ENCODE data around the gene MRPS15.
"Not testable (repeated sequence)": the region's sequence is repeated elsewhere in the genome, so short reads cannot be mapped to it uniquely, and the experiment has no call there.

The MRPS15 gene

DNA sequence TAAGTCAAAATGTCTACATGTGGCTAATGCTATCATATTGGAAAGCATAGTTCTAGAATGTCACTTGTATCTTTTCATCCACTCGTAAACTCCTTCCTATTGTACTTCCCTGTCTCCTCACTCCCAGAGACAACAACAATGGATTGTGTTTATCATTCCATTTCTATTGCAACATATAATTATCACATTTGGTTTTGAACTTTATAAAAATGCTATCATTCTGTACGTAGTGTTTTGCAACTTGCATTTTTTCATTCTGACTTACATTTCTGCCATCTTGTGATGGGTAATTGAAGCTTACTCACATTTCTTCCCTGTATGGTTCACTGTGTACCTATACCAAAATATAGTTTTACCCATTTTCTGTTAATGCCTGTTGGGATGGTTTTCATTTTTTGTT, 33.0 kb upstream of the MRPS15 start:
- no peak overlapping the region for H3K27ac ChIP-seq (ENCODE audit: low read length)
- H3K4me3 ChIP-seq (ENCODE audit: low read depth in 1 of 2, low read length in 2 of 2), result no peak overlapping the region
- H3K36me3 ChIP-seq (ENCODE audit: control insufficient read depth in 1 of 2, insufficient read depth in 2 of 2, low read length in 2 of 2), result no peaks in the 10 kb centered on the region
- no peaks in the 10 kb centered on the region for H3K4me1 ChIP-seq (ENCODE audit: control insufficient read depth in 1 of 2, insufficient read depth in 2 of 2, low read length in 2 of 2)
- H3K9me3 ChIP-seq (ENCODE audit: control insufficient read depth in 1 of 2, low read length in 2 of 2), result no peaks in the 10 kb centered on the region
- H3K27me3 ChIP-seq (ENCODE audit: low read depth, low read length), result no peaks in the 10 kb centered on the region

DNA sequence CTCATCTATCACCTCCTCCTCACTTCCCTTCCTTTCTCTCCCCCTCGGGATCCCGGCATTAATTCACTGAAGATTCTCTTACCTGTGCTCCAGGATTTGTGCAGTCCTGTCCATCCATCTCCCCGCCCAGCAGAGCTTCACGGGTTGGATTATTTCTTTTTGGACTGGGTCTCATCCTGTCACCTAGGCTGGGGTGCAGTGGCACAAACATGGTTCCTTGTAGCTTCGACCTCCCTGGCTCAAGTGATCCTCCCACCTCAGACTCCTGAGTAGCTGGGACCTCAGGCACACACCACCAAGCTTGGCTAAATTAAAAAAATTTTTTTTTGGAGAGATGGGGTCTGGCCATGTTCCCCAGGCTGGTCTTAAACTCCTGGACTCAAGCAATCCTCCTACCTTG, 30.8 kb upstream of the MRPS15 start:
- no peaks in the 10 kb centered on the region for H3K27me3 ChIP-seq (ENCODE audit: low read depth, low read length)

DNA sequence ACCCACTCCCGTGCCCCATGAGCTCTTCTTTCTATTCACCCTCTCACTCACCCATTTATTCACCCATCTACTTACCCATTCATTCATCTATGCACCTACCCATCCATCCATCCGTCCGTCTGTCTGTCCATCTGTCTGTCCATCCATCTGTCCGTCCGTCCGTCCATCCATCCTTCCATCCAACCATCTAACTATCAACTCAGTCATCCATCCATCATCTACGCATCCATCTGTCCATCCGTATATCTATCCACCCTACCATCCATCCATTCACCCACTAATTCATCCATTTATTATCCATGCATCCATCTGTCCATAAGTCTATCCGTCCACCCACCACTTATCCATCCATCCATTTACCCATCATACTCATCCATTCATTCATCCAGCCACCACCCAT, 29.3 kb upstream of the MRPS15 start:
- Histone ChIP-seq H3K36me3 (ENCODE audit: control insufficient read depth in 1 of 2, insufficient read depth in 2 of 2, low read length in 2 of 2) (no peaks in the 10 kb centered on the region), H3K9me3 (ENCODE audit: control insufficient read depth in 1 of 2, low read length in 2 of 2) (no peaks in the 10 kb centered on the region), H3K4me3 (ENCODE audit: low read depth in 1 of 2, low read length in 2 of 2) (no peak overlapping the region), H3K27me3 (ENCODE audit: low read depth, low read length) (no peaks in the 10 kb centered on the region), H3K27ac (ENCODE audit: low read length) (no peak overlapping the region), H3K4me1 (ENCODE audit: control insufficient read depth in 1 of 2, insufficient read depth in 2 of 2, low read length in 2 of 2) (no peaks in the 10 kb centered on the region)

More for the DNA sequence above, 30.8 kb upstream of the MRPS15 start:
- Histone ChIP-seq H3K9me3 (ENCODE audit: control insufficient read depth in 1 of 2, low read length in 2 of 2) (no peaks in the 10 kb centered on the region), H3K27ac (ENCODE audit: low read length) (no peak overlapping the region), H3K4me1 (ENCODE audit: control insufficient read depth in 1 of 2, insufficient read depth in 2 of 2, low read length in 2 of 2) (no peaks in the 10 kb centered on the region), H3K36me3 (ENCODE audit: control insufficient read depth in 1 of 2, insufficient read depth in 2 of 2, low read length in 2 of 2) (no peaks in the 10 kb centered on the region), H3K4me3 (ENCODE audit: low read depth in 1 of 2, low read length in 2 of 2) (no peak overlapping the region)

DNA sequence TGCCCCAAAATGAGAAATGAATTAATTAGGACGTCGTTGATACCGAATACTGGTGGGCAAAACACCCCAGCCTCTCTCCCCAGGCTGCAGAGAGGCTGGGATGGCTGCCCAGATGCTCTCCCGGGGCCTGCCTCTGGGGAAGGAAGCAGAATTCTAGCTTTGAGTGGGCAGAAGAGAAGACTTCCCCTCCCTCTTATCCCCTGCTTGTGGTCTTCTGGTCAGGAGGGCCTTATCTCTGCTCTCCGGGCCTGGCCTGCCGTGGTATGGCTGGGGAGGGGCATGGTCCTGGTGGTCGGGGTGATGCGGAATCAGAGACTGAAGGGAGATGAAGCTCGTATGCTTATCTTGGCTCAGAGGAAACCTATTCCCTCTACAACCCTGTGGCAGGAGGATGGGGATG, 28.3 kb upstream of the MRPS15 start:
- no peaks in the 10 kb centered on the region for H3K36me3 ChIP-seq (ENCODE audit: control insufficient read depth in 1 of 2, insufficient read depth in 2 of 2, low read length in 2 of 2)

DNA sequence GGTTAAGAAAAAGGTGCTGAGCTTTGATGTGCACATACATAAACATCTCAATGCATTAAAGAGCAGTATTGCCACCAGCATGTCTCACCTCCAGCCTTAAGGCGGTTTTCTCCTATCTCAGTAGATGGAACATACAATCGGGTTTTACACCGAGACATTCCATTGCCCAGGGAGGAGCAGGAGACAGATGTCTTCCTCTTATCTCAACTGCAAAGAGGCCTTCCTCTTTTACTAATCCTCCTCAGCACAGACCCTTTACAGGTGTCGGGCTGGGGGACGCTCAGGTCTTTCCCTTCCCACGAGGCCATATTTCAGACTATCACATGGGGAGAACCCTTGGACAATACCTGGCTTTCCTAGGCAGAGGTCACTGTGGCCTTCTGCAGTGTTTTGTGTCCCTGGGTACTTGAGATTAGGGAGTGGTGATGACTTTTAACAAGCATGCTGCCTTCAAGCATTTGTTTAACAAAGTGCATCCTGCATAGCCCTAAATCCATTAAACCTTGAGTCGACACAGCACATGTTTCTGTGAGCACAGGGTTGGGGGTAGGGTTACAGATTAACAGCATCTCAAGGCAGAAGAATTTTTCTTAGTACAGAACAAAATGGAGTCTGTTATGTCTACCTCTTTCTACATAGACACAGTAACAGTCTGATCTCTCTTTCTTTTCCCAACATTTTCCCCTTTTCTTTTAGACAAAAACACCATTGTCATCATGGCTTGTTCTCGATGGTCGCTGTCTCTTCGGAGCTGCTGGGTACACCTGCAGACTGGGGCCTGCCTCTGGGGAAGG, 25.3 kb upstream of the MRPS15 start:
- not testable (repeated sequence) for H3K4me3 ChIP-seq (ENCODE audit: low read depth in 1 of 2, low read length in 2 of 2); H3K27me3 ChIP-seq (ENCODE audit: low read depth, low read length); H3K27ac ChIP-seq (ENCODE audit: low read length); H3K9me3 ChIP-seq (ENCODE audit: control insufficient read depth in 1 of 2, low read length in 2 of 2); H3K4me1 ChIP-seq (ENCODE audit: control insufficient read depth in 1 of 2, insufficient read depth in 2 of 2, low read length in 2 of 2); H3K36me3 ChIP-seq (ENCODE audit: control insufficient read depth in 1 of 2, insufficient read depth in 2 of 2, low read length in 2 of 2)

More for the DNA sequence above, 28.3 kb upstream of the MRPS15 start:
- Histone ChIP-seq H3K4me1 (ENCODE audit: control insufficient read depth in 1 of 2, insufficient read depth in 2 of 2, low read length in 2 of 2) (no peaks in the 10 kb centered on the region), H3K4me3 (ENCODE audit: low read depth in 1 of 2, low read length in 2 of 2) (no peak overlapping the region), H3K27ac (ENCODE audit: low read length) (no peak overlapping the region), H3K27me3 (ENCODE audit: low read depth, low read length) (no peaks in the 10 kb centered on the region), H3K9me3 (ENCODE audit: control insufficient read depth in 1 of 2, low read length in 2 of 2) (no peaks in the 10 kb centered on the region)

DNA sequence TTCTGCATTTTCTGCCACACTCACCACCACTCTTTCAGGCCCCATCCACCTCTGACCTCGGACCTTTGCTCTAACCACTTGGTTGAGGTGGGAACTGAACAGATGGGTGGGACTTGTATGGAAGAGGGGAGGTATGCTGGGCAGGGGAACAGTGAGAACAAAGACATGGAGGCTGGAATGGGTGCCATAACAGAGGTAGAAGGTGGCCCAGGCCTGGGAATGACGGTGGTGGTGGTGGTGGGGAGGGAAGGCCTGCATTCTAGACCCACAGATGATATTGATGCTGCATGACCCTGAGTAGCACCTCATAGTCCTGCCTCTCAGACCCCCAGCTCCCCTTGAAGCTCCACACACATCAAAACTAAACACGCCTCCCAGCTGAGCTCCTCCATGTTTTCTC, 23.7 kb upstream of the MRPS15 start:
- Histone ChIP-seq H3K4me1 (ENCODE audit: control insufficient read depth in 1 of 2, insufficient read depth in 2 of 2, low read length in 2 of 2) (no peaks in the 10 kb centered on the region), H3K27ac (ENCODE audit: low read length) (no peak overlapping the region), H3K9me3 (ENCODE audit: control insufficient read depth in 1 of 2, low read length in 2 of 2) (no peaks in the 10 kb centered on the region), H3K4me3 (ENCODE audit: low read depth in 1 of 2, low read length in 2 of 2) (no peak overlapping the region), H3K27me3 (ENCODE audit: low read depth, low read length) (no peaks in the 10 kb centered on the region), H3K36me3 (ENCODE audit: control insufficient read depth in 1 of 2, insufficient read depth in 2 of 2, low read length in 2 of 2) (no peaks in the 10 kb centered on the region)

DNA sequence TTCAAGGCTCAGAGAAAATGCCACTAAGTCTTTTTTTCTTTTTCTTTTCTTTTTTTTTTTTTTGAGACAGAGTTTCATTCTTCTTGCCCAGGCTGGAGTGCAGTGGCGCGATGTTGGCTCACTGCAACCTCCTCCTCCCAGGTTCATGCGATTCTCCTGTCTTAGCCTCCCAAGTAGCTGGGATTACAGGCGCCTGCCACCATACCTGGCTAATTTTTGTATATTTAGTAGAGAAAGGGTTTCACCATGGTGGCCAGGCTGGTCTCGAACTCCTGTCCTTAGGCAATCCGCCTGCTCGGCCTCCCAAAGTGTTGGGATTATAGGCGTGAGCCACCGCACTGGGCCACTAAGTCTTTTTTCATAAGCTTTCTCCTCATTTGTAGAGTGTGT, 23.1 kb upstream of the MRPS15 start:
- not testable (repeated sequence) for H3K4me1 ChIP-seq (ENCODE audit: control insufficient read depth in 1 of 2, insufficient read depth in 2 of 2, low read length in 2 of 2); H3K4me3 ChIP-seq (ENCODE audit: low read depth in 1 of 2, low read length in 2 of 2); H3K27ac ChIP-seq (ENCODE audit: low read length)

DNA sequence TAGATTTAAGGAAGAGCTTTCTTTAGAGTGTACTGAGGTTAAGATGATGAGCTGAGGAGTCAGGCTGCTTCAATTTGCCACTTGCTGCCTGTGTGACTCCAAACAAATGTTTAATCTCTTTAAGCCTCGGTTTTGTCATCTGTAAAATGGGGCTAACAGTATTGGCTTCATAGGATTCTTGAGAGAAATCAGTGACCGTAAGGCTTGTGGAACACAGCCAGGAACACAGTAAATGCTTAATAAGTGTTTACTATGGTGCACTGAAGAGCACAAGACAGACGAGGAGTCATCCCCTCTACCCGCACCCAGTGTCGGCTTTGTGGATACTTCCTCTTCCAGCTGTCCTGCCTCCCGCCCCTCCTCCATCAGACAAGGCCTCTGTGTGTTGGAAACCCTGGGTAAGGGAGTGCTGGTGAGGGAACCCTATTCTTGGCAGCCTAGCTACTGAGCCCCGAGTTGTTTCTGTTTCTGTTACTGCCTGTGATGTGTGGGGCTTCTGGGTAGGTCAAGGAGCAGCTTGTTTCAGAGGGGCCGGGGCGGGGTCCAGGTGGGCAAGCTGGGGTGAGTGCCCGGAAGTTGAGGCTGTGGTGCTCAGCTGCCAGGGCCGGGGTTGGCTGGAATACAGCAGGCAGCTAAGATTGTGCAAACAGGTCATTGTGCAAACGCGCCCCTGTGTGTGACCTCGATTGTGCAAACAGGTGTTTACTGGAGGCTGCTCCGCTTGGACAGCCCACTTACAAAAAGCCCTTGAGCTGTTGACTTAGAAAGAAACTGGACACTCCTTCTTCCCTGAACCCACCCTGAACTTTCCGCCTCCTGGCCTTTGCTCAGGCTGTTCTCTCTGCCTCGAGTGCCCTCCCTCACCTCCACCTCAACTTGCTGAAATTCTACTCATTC, 22.5 kb upstream of the MRPS15 start:
- H3K36me3 ChIP-seq (ENCODE audit: control insufficient read depth in 1 of 2, insufficient read depth in 2 of 2, low read length in 2 of 2), result no peaks in the 10 kb centered on the region
- H3K27me3 ChIP-seq (ENCODE audit: low read depth, low read length), result no peaks in the 10 kb centered on the region
- peak overlapping the region; percentile 62 for H3K27ac ChIP-seq (ENCODE audit: low read length)
- H3K9me3 ChIP-seq (ENCODE audit: control insufficient read depth in 1 of 2, low read length in 2 of 2), result no peaks in the 10 kb centered on the region
- H3K4me3 ChIP-seq (ENCODE audit: low read depth in 1 of 2, low read length in 2 of 2), result no peak overlapping the region
- no peaks in the 10 kb centered on the region for H3K4me1 ChIP-seq (ENCODE audit: control insufficient read depth in 1 of 2, insufficient read depth in 2 of 2, low read length in 2 of 2)

More for the DNA sequence above, 23.1 kb upstream of the MRPS15 start:
- H3K9me3 ChIP-seq (ENCODE audit: control insufficient read depth in 1 of 2, low read length in 2 of 2); H3K36me3 ChIP-seq (ENCODE audit: control insufficient read depth in 1 of 2, insufficient read depth in 2 of 2, low read length in 2 of 2); H3K27me3 ChIP-seq (ENCODE audit: low read depth, low read length): not testable (repeated sequence)

DNA sequence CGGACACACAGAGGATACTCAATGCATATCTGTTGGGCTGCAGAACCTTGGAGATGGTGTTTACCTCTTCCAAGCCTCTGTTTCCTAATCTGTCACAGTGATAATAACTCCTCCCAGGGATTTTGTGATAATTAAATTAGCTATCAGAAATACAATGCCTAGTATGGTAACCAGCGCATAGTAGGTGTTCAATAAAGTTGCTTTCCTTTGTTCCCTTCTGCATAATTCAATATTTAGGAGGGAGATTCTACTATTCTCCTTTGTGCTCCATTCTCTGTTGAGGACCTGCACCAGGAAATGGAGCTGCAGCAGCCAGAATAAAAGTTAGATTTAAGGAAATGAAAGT, 21.9 kb upstream of the MRPS15 start:
- no peaks in the 10 kb centered on the region for H3K27me3 ChIP-seq (ENCODE audit: low read depth, low read length)
- no peak overlapping the region for H3K4me3 ChIP-seq (ENCODE audit: low read depth in 1 of 2, low read length in 2 of 2)
- H3K9me3 ChIP-seq (ENCODE audit: control insufficient read depth in 1 of 2, low read length in 2 of 2), result no peaks in the 10 kb centered on the region
- peak overlapping the region; percentile 62 for H3K27ac ChIP-seq (ENCODE audit: low read length)
- no peaks in the 10 kb centered on the region for H3K4me1 ChIP-seq (ENCODE audit: control insufficient read depth in 1 of 2, insufficient read depth in 2 of 2, low read length in 2 of 2)
- no peaks in the 10 kb centered on the region for H3K36me3 ChIP-seq (ENCODE audit: control insufficient read depth in 1 of 2, insufficient read depth in 2 of 2, low read length in 2 of 2)

DNA sequence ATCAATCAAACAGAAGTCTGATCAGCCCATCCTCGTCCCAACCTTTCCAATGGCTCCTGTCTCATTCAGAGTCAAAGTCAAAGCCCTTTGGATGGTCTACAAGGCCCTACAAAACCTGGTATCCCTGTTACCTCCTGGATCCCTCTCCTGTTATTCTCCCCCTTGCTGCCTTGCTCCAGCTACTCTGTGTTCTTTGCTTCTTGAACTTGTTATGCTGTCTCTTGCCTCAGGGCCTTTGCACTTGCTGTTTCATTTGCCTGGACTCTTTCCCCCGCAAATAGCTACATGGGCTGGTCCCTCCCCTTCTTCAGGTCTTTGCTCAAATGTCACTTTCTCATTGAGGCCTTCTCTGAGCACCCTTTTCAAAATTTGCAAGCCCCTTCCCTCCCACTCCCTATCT, 19.9 kb upstream of the MRPS15 start:
- Histone ChIP-seq H3K4me1 (ENCODE audit: control insufficient read depth in 1 of 2, insufficient read depth in 2 of 2, low read length in 2 of 2) (no peaks in the 10 kb centered on the region), H3K36me3 (ENCODE audit: control insufficient read depth in 1 of 2, insufficient read depth in 2 of 2, low read length in 2 of 2) (no peaks in the 10 kb centered on the region), H3K4me3 (ENCODE audit: low read depth in 1 of 2, low read length in 2 of 2) (no peak overlapping the region), H3K27me3 (ENCODE audit: low read depth, low read length) (no peaks in the 10 kb centered on the region), H3K27ac (ENCODE audit: low read length) (no peak overlapping the region), H3K9me3 (ENCODE audit: control insufficient read depth in 1 of 2, low read length in 2 of 2) (no peaks in the 10 kb centered on the region)

DNA sequence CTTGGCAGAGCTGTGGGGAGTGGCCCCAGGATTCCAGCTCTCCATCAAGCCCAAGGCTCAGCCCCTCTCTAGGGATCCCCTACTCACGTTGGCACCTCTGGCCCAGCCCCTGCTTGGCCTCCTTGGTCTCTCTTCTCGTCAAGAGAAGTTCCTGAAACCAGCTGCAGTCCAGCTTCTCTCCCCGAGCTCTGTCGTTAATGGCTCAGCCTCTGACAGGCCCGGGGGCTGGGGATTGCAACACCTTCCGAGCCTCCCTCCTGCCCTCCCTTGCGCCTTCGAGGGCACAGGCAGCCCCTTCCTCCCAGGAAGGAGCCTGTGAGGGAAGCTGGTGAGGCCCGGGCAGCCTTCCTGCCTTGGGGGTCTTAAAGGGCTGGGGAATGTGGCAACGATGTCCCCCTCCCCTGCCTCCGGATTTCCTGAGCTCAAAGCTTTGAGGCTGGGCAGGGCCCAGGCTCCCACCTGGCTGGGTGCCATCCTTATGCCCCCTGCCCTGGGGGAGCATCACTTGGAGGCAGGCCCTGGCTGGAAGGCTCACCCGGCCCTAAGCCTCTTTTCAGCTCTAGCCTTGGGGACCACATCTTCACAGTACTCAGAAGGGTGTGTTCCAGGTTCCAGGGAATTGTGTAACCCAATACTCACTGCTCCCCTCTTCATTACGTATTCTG, 18.7 kb upstream of the MRPS15 start, which contains the start of gene CSF3R:
Gene CSF3R, minus strand, starts transcription at position 190 of the 665 bp plus-strand sequence. CDS start 3,417 bp downstream, outside the sequence.
- no peaks in the 10 kb centered on the region for H3K9me3 ChIP-seq (ENCODE audit: control insufficient read depth in 1 of 2, low read length in 2 of 2)
- peak within 1 kb of the TSS; percentile 34 to 49 for H3K4me3 ChIP-seq (ENCODE audit: low read depth in 1 of 2, low read length in 2 of 2)
- H3K27ac ChIP-seq (ENCODE audit: low read length), result no peak within 1 kb of the TSS
- no peaks in the 10 kb centered on the region for H3K4me1 ChIP-seq (ENCODE audit: control insufficient read depth in 1 of 2, insufficient read depth in 2 of 2, low read length in 2 of 2)
- H3K36me3 ChIP-seq (ENCODE audit: control insufficient read depth in 1 of 2, insufficient read depth in 2 of 2, low read length in 2 of 2), result no peaks in the 10 kb centered on the region
- H3K27me3 ChIP-seq (ENCODE audit: low read depth, low read length), result no peaks in the 10 kb centered on the region

Data from muscle layer of duodenum (tissue), 2 donors.